Neural progenitor cell (in vitro differentiated cells): ENCODE results near the gene PLA2G4D.

Experiments
- CTCF ChIP-seq: fragments of 200-600 bp; sonication (generic); IDR thresholded peaks from 2 replicates; pipeline ENCODE4 v1.5.1; 2017; ENCODE audit warnings: antibody characterized with exemption, mild to moderate bottlenecking
- EZH2 ChIP-seq: fragments of 200-600 bp; sonication (generic); IDR thresholded peaks from 2 replicates; pipeline ENCODE4 v1.6.1; 2017; ENCODE audit warnings: antibody characterized with exemption, mild to moderate bottlenecking, moderate library complexity
- EZH2phosphoT487 ChIP-seq: fragments of 200-600 bp; sonication (generic); IDR thresholded peaks from 2 replicates; pipeline ENCODE4 v1.6.1; 2017; ENCODE audit warnings: antibody characterized with exemption

GRCh38 chr15:42089942-42090341, 4.4 kb downstream of the PLA2G4D start:
- TF ChIP-seq CTCF = no peak
- no peak for TF ChIP-seq EZH2
- TF ChIP-seq EZH2phosphoT487 = no peak
